HG02763 (cell line): ENCODE results near the gene NTPCR.
"Not testable (repeated sequence)": the region's sequence is repeated elsewhere in the genome, so short reads cannot be mapped to it uniquely, and the experiment has no call there.

Experiments
- ATAC-seq: cut with Tn5 transposase; IDR thresholded peaks from one replicate; pipeline ENCODE4 v1.9.1; 2021; ENCODE audit warnings: mild to moderate bottlenecking, moderate library complexity; ENCODE audit not compliant: unreplicated experiment

The NTPCR gene

DNA sequence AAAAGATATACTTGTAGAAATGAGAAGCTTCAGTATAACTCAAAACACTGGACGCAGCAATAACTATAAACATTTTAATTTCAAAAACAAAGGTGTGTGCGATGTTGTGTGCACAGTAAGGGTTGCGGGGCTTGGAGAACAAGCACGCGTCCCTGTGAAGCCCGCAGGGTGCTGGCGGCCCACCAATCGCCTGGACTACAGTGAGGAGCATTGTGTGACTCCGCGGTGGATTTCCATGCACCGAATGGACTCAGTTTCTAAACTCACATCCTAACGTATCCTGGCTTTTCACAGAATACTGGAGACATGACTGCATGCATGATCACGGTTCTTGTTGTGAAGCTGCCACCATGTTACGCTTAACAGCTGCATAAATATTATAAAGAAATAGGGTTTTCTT is 33.0 kb downstream of the NTPCR start:
- no peak for ATAC-seq

DNA sequence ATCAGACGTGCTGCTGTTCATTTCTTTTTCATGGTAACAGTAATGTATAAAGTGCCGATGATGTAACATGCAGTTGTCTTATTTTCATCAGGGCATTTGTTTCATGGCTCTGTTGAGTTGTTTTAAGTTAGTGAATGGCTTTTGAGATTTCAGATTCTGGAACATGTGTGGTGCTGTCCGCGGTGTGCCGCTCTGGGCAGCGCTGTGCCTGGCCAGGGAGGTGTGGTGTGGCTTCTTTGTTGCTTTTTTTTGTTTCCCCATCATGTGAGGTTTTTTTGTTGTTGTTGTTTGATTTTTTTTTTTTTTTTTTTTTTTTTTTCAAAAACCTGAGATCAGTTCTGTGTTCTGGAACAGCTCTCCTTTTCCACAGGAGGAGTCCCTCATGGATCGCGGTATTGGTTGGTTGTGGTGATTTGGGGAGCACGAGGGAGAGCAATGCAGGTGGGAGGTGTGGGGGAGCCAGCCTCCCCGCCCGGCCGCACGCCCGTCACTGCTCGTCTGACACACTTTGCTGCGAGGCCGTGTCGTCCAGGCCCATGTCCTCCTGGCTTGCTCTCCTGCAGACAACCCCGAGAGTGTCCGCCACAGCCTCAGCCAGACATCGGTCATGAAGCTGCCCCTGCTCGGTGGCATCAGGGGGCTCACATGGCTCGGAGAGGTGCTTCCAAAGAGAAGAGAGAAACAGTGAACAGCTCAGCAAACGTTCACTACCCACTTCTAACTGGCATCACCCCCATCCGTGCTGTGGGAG is 33.6 kb downstream of the NTPCR start:
- no peak for ATAC-seq

DNA sequence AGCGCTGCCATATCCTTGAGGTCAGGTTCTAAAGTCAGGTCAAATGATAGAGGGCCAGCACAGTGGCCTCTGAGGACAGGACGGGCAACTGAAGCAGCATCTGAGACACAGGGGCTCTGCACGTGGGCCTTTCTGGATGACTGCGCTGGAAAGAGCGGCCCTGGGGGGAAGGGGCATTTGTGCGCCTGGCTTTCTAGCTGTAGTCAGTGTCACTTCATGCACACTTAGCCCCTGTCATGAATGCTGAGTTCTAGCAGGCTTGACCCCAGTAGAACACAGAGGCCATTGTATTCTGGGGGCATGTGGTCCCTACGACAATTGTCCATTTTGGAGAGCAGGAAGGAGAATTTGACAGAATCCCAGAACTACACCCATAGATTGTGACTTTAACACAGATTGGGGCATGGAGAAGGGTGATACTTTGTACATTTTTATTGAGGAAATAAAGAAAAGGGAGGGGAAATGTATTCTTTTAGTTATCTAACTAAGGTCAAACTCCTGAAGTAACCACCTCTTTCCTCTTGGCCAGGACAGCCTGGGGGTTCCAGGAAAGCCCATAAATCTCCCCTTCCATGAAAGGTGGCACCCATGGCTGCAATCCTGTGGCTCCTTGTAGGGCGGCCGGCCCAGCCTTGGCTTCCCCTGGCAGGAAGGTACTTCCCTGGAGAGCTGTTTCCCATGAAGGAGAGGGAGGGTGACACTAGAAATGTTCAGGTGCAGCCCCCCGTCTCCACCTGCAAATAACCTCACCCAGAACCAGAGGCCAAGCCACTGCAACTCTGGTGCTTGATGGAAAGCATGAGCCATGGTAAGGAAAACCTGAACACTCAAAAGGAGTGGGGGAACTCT is 34.4 kb downstream of the NTPCR start:
- ATAC-seq: no peak

DNA sequence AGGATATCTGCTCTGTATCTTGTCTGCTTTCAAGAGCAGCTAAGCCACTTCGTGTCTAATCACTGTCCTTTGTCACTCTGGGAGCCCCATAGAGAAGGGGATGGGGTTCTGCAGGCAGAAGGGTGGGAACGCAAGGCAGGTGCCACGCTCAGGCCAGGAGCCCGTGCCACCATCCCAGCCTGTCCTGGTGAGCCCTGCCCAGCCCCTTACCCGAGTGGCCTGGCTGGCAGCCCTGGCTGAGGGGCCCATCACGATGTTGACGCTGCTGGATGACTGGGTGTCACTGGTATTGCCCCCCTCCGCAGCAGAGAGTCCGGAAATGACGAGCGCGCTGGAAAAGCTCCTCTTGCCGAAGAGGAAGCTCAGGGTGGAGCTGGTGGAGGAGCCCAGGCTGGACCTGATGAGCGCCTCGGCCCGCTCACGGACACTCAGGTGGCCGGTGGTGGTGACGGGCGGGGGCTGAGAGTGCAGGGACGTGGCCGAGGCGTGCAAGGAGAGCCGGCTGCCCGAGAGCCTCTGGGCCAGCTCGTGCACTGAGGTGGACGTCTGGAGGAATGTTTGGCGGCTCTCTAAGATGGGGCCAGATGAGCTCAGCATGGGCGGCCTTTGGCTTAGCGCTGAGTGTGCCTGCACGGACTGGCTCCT is 35.6 kb downstream of the NTPCR start:
- no peak for ATAC-seq

GRCh38 chr1:232986527-232986922 is 36.1 kb downstream of the NTPCR start:
- no peak for ATAC-seq

- ATAC-seq: no peak
Measured at GRCh38 chr1:232987046-232987773, 36.8 kb downstream of the NTPCR start.

DNA sequence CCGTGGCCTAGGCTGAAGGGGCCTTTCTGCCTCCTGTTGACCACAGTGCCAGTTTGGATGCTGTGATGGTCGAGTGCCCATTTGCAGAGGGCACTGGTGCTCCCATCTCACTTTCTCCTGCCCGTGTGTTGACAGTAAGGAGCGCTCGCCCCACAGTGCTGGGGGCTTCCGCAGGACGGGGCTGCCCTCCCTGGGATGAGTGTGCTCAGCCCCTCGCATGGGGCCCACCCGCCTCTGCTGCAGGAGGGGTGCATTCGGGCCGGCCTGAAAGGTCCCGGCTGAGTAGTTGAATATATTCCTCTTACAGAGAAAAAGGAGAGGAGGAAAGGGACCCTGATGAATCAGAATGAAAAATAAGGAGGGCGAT is 37.3 kb downstream of the NTPCR start:
- ATAC-seq: no peak

DNA sequence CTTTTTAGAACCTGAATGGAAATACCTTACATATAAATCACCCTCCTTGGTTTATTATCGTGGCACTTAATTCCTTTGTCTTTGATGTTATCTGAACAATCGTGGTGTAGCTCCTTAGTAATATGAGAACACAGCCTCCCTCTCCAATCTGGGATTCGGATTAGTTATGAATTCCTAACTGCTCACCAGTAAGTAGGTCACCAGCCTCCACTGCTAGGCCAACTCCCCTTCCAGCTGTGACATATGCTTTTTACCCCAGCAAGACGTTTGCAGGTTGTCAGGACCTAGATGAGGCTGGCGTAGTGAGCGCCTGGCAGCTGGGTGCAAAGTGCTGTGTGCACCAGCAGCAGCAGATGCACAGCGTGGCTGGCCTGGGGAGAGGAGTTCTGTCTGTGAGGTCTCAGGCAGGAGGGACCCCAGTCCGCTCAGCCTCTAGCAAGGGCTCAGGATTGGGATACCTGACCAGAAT is 38.2 kb downstream of the NTPCR start:
- no peak for ATAC-seq

GRCh38 chr1:232990176-232991128 is 40.0 kb downstream of the NTPCR start:
- no peak for ATAC-seq

- no peak for ATAC-seq
Measured at GRCh38 chr1:232991238-232991637, 40.8 kb downstream of the NTPCR start.

DNA sequence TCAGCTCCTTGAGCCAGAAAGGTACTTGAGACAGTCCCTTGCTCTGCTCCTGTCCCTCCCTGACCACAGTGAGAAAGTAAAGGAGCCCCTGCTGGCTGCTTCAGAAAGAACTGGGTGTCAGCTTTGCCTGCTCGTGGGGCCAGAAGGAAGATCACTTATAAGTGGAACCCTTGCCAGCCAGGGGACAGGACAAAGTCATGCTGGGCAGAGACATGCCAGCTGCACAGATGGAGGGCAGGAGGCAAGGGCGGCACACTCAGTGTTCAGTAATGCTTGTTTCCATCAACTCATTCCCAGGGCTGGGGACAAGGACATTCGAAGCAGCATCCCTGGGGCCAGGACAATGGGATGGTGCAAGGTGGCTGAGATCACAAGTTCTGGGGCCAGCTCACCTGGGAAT is 41.8 kb downstream of the NTPCR start:
- no peak for ATAC-seq

DNA sequence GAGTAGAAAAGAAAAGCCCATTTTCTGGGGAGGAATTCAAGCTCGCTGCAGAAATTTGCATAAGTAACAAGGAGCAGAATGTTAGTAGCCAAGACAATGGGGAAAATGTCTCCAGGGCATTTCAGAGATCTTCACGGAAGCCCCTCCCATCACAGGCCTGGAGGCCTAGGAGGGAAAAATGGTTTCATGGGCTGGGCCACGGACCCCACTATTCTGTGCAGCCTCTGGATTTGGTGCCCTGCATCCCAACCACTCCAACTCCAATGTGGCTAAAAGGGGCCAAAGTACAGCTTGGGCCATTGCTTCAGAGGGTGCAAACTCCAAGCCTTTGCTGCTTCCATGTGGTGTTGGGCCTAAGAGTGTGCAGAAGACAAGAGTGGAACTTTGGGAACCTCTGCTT is 43.1 kb downstream of the NTPCR start:
- no peak for ATAC-seq

DNA sequence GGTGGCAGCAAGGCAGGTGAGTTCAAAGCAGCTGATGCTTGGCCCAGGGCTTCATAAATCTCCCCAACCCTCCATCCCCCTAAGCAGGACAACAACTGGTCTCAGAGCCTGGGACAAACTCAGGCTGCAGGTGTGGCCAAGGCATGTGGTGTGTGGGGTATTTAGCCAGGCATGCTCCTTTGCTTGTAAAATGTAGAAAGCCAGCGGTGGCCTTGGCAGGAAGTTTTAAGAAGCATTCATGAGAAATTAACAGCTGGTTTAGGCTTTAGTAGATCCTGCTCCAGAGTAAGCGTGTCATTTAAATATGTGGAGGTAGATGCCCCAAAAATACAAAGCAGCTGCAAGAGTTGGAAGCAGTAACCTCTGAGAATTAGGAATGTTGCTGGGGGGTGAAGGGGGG is 44.8 kb downstream of the NTPCR start:
- no peak for ATAC-seq

- ATAC-seq: no peak
Measured at GRCh38 chr1:232996143-232996542, 45.7 kb downstream of the NTPCR start.

GRCh38 chr1:232998138-232998537 is 47.7 kb downstream of the NTPCR start:
- no peak for ATAC-seq

DNA sequence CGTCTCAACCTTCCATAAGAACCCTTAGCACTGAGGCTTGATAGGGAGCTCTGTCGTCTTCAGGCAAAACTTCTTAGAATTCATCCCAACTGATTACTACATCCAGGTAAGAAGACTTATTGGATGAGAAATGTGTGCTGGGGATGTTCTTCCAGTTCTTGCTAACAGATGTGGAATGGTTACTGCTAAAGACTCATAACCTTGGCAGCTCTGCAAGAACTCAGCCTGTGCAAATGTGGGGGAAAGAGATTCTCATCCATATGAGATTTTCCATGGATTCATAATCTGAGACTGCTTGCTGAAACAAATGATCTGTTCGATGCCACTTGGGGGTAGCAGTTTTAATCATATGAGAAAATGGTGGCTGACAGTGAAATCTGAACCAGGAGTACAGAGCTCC is 48.2 kb downstream of the NTPCR start:
- ATAC-seq: no peak

GRCh38 chr1:232999956-233000625 is 49.7 kb downstream of the NTPCR start:
- ATAC-seq: no peak

- not testable (repeated sequence) for ATAC-seq
Measured at GRCh38 chr1:233003638-233004037, 53.2 kb downstream of the NTPCR start.

- ATAC-seq: no peak
Measured at GRCh38 chr1:233004451-233004850, 54.0 kb downstream of the NTPCR start.
